ENCODE data around the gene DEF6. TPM values are rescaled to one million over a fixed set of nuclear protein-coding genes. Genes with fewer than 3 reads are reported as not detected.

The DEF6 gene
- total and polyA plus RNA-seq, 2 of the 13 experiments (the other 11 are each of a cell fraction or from before 2014, with no cell fraction given): 5.2 to 10.0 TPM

- no peak for TF ChIP-seq EZH2 (conservative IDR thresholded peaks at IDR 0.05; ENCODE audit: low read depth, low read length)
- no peak; the same call in 1 of the 2 replicates for TF ChIP-seq DMAP1 (CRISPR knock-in tag; IDR thresholded peaks at IDR 0.05)
- TF ChIP-seq POLR2AphosphoS5 (IDR thresholded peaks at IDR 0.05; ENCODE audit: low read depth, low read length): no peak
- no peak for TF ChIP-seq ZNF124 (CRISPR knock-in tag; IDR thresholded peaks at IDR 0.05)
- TF ChIP-seq GATA4 (IDR thresholded peaks at IDR 0.05; ENCODE audit: borderline replicate concordance, low read depth): 0 out of 2 replicates have a peak, but pooled peaks have one; percentile 67
- no peak for TF ChIP-seq TP53 (CRISPR knock-in tag; conservative IDR thresholded peaks at IDR 0.05)
- 0 out of 4 replicates have a peak, but pooled peaks of 1 of the 2 experiments have one; percentile 15 for TF ChIP-seq KLF16 (CRISPR knock-in tag; IDR thresholded peaks at IDR 0.05)
- peak; percentile 54; the same call in 1 of the 2 replicates for TF ChIP-seq SP5 (CRISPR knock-in tag; IDR thresholded peaks at IDR 0.05; ENCODE audit: borderline replicate concordance, low read depth)
- no peak for TF ChIP-seq PCBP1 (IDR thresholded peaks at IDR 0.05; ENCODE audit: borderline replicate concordance, low read depth, low read length)
- no peak for TF ChIP-seq AKAP8 (CRISPR knock-in tag; IDR thresholded peaks at IDR 0.05)
- 0 out of 2 replicates have a peak, but pooled peaks have one; percentile 34 for TF ChIP-seq HDAC1 (CRISPR knock-in tag; IDR thresholded peaks at IDR 0.05)
- TF ChIP-seq ZGPAT (CRISPR knock-in tag; IDR thresholded peaks at IDR 0.05): peak; percentile 65
- TF ChIP-seq CSRNP1 (CRISPR knock-in tag; IDR thresholded peaks at IDR 0.05): no peak
- TF ChIP-seq SMARCE1 (IDR thresholded peaks at IDR 0.05; ENCODE audit: borderline replicate concordance): no peak
- TF ChIP-seq ZBTB25 (CRISPR knock-in tag; IDR thresholded peaks at IDR 0.05): no peak; the same call in 1 of the 2 replicates
- 0 out of 2 replicates have a peak, but pooled peaks have one; percentile 14 for TF ChIP-seq HMG20B (CRISPR knock-in tag; conservative IDR thresholded peaks at IDR 0.05)
- TF ChIP-seq GABPB1 (CRISPR knock-in tag; IDR thresholded peaks at IDR 0.05): peak; percentile 42; the same call in 1 of the 2 replicates
- no peak for TF ChIP-seq ZNF160 (CRISPR knock-in tag; IDR thresholded peaks at IDR 0.05)
- 0 out of 2 replicates have a peak, but pooled peaks have one; percentile 4 for TF ChIP-seq ZNF556 (CRISPR knock-in tag; IDR thresholded peaks at IDR 0.05; ENCODE audit: borderline replicate concordance)
- no peak for TF ChIP-seq GABPA (IDR thresholded peaks at IDR 0.05; ENCODE audit: low read depth, low read length)
- peak; percentile 74 for TF ChIP-seq GABPA (CRISPR knock-in tag; IDR thresholded peaks at IDR 0.05; ENCODE audit: low read depth)
- 0 out of 2 replicates have a peak, but pooled peaks have one; percentile 50 for TF ChIP-seq ZNF614 (CRISPR knock-in tag; IDR thresholded peaks at IDR 0.05; ENCODE audit: borderline replicate concordance)
- no peak for TF ChIP-seq ZNF660 (CRISPR knock-in tag; IDR thresholded peaks at IDR 0.05; ENCODE audit: borderline replicate concordance, low read depth)
- TF ChIP-seq SMC3 (IDR thresholded peaks at IDR 0.05; ENCODE audit: low read length): peak; percentile 24
- peak; percentile 30; the same call in 1 of the 2 replicates for TF ChIP-seq THRA (CRISPR knock-in tag; IDR thresholded peaks at IDR 0.05; ENCODE audit: borderline replicate concordance)
Measured at GRCh38 chr6:35368038-35368887, 70.6 kb downstream of the DEF6 start (continued).

All from HepG2 (cell line).